A549 treated with CORT108297 at 1 μM for 4 hours (cell line): Measurements from ENCODE around the gene AURKA. TPM values are rescaled to one million over a fixed set of nuclear protein-coding genes. Genes with fewer than 3 reads are reported as not detected.

Experiments used
- total RNA-seq: library from RNA; stranded (reverse); fragments of 200-300 nt; extraction: Qiagen RNA extraction; gene quantifications from 5 replicates; pipeline ENCODE4 v1.2.3, GENCODE V29; 2022

The AURKA gene
- 102 to 111 TPM (median 110 TPM) in 5 replicates for total RNA-seq

DNA sequence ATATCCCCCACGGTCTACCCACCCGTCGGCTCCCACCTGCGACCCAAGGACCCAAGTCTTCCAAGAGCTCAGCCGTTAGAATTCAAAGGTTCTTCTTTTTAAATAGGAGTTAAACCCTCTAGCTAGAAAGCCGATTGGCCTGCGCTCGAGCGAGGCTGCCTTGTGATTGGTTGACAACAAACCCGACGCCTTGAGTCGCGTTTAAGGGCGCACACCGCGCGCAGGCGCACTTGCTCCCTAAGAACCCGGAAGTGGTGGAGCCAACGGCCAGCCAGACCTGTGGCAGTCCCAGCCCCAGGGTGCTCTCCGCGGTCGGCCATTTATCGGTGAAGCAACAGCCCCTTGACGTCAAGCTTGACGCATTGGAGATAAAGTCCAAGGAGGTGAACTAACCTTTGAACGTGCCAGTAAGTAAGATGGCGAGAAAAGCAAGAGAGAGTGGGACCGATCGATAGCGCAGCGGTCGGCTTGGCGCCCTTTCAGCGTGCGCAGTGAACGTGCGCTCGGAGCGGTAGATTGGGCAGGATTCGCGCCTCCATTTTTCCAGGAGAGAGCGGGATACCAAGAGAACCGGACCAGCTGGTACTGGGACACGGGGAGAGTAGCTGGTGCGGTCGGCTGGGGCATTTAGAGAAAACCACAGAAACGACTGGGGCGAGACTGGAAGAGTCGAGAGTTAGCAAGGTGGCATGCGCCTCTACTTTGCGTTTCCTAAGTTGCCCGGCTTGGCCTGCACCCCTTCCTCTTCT lies at the start of gene AURKA, which contains the start of gene CSTF1:
AURKA (minus strand) TSS at position 84 of the 749 bp plus-strand sequence. CDS start 4,018 bp downstream, outside the sequence.
CSTF1 (plus strand) TSS at position 514 of the 749 bp plus-strand sequence. CDS start 2,908 bp downstream, outside the sequence.

GRCh38 chr20:56411759-56412472 lies 19.9 kb upstream of the AURKA start, which contains the start of gene CASS4:
CASS4 (plus strand) TSS chr20:56412260; CDS start chr20:56412459, 199 bp downstream.

GRCh38 chr20:56358600-56359211 lies 33.3 kb downstream of the AURKA start, which contains the start of gene FAM210B:
FAM210B (plus strand) TSS chr20:56358974; CDS start chr20:56359006, 32 bp downstream.

Other genes starting within 250 kb of the AURKA start
- gene MC3R, start 143.5 kb downstream of the AURKA start, total RNA-seq = not detected in 5 replicates
- gene FAM210B, start 33.2 kb downstream of the AURKA start, total RNA-seq = 10.8 to 12.7 TPM (median 11.3 TPM) in 5 replicates
- gene CSTF1, start 430 bp upstream of the AURKA start, total RNA-seq = 37.2 to 41.4 TPM (median 38.3 TPM) in 5 replicates
- 0.03 to 0.07 TPM in 2 of 5 replicates, not detected in the others for gene CASS4, start 20.0 kb upstream of the AURKA start, total RNA-seq
- gene RTF2, start 76.4 kb upstream of the AURKA start, total RNA-seq = 77.8 to 95.5 TPM (median 91.4 TPM) in 5 replicates
- 0.17 to 0.62 TPM (median 0.43 TPM) in 5 replicates for gene FAM209A, start 132.5 kb upstream of the AURKA start, total RNA-seq
- 0.14 to 0.60 TPM (median 0.54 TPM) in 5 replicates for gene FAM209B, start 141.0 kb upstream of the AURKA start, total RNA-seq
- gene TFAP2C, start 237.1 kb upstream of the AURKA start, total RNA-seq = 13.7 to 16.7 TPM (median 13.8 TPM) in 5 replicates